ENCODE data around the gene EBF4. TPM values are rescaled to one million over a fixed set of nuclear protein-coding genes. Genes with fewer than 3 reads are reported as not detected.

Gene EBF4, protein sequence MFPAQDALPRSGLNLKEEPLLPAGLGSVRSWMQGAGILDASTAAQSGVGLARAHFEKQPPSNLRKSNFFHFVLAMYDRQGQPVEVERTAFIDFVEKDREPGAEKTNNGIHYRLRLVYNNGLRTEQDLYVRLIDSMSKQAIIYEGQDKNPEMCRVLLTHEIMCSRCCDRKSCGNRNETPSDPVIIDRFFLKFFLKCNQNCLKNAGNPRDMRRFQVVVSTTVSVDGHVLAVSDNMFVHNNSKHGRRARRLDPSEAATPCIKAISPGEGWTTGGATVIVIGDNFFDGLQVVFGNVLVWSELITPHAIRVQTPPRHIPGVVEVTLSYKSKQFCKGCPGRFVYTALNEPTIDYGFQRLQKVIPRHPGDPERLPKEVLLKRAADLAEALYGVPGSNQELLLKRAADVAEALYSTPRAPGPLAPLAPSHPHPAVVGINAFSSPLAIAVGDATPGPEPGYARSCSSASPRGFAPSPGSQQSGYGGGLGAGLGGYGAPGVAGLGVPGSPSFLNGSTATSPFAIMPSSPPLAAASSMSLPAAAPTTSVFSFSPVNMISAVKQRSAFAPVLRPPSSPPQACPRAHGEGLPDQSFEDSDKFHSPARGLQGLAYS
- 14.8 and 24.2 TPM in 2 replicates for total RNA-seq
- polyA plus RNA-seq: 18.8 and 28.4 TPM in 2 replicates

DNA sequence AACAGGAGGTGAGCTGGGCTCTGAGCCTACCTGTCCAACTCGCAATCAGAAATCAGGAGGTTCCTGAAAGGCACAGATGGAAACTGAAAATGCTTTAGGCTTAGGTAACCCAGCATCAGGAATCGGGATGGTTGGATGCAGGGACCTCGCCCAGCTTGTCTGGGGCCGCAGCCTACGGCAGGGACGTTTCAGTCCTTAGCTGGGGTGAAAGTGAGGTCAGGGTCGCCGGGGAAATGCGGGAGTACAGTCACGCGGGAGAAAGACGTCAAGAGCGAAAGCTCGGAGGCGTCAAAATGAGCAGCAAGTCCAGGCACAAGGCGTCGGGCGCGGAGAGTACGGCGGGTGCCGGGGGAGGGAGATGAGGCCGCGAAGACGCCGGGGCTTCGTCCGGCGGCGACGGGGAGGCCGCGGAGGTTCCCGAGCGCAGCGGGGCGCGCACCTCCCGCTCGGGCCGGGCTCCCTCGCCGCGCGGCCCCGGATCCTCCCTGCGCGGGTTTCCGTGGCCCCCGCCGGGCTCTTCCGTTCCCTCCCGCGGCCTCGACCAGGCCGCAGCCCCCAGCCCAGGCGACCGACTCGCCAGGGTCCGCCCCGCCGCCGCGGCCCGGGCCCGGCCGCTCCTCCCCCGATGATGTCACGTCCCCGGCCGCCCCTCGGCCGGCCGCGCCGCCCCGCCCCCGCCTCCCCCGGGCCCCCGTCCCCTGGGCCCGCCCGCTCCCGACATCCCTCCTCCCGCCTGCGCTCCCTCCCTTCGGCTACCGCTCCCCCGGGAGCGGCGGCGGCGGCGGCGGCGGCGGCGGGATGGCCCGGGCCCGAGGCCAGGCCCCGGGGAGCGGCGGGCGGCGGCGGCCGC, at the start of gene EBF4:
EBF4 (plus strand) TSS at position 745 of the 850 bp plus-strand sequence. CDS start 866 bp downstream, outside the sequence.
- Histone ChIP-seq H3K27ac (no peak within 1 kb of the TSS), H3K27me3 (peaks cover 91% of the 10 kb centered on the region), H3K36me3 (no peaks in the 10 kb centered on the region), H3K9me3 (ENCODE audit: low read depth) (no peaks in the 10 kb centered on the region), H3K4me1 (ENCODE audit: low read depth) (no peaks in the 10 kb centered on the region), H3K4me3 (peak within 1 kb of the TSS; percentile 39)
- TF ChIP-seq, protein P1, sequence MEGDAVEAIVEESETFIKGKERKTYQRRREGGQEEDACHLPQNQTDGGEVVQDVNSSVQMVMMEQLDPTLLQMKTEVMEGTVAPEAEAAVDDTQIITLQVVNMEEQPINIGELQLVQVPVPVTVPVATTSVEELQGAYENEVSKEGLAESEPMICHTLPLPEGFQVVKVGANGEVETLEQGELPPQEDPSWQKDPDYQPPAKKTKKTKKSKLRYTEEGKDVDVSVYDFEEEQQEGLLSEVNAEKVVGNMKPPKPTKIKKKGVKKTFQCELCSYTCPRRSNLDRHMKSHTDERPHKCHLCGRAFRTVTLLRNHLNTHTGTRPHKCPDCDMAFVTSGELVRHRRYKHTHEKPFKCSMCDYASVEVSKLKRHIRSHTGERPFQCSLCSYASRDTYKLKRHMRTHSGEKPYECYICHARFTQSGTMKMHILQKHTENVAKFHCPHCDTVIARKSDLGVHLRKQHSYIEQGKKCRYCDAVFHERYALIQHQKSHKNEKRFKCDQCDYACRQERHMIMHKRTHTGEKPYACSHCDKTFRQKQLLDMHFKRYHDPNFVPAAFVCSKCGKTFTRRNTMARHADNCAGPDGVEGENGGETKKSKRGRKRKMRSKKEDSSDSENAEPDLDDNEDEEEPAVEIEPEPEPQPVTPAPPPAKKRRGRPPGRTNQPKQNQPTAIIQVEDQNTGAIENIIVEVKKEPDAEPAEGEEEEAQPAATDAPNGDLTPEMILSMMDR (IDR thresholded peaks at IDR 0.05; ENCODE audit: low read depth, low read length): no peak
- peak; percentile 50 to 73 for DNase-seq (ENCODE audit: low read depth in 1 of 2, low spot score in 1 of 2)

DNA sequence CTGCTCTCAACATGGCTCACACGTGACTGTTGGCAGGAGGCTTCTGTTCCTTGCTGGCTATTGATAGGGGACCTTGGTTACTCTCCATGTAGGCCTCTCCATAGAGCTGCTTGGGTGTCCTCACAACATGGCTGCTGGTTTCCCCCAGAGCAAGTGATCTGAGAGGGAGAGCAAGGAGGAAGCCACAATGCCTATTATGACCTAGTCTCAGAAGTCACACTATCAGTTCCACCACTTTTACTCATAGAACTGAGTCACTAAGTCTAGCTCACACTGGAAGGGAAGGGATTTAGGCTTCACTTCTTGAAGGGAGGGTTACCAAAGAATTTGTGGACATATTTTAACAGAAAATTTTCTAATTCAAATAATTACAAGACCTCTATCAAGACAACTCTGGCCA, 48.9 kb upstream of the EBF4 start:
- H3K4me3 ChIP-seq: no peak overlapping the region
- H3K27me3 ChIP-seq: no peaks in the 10 kb centered on the region
- H3K27ac ChIP-seq: no peak overlapping the region
- TF ChIP-seq, protein P1 (IDR thresholded peaks at IDR 0.05; ENCODE audit: low read depth, low read length): no peak
- no peak for DNase-seq (ENCODE audit: low read depth in 1 of 2, low spot score in 1 of 2)
- no peaks in the 10 kb centered on the region for H3K9me3 ChIP-seq (ENCODE audit: low read depth)
- H3K4me1 ChIP-seq (ENCODE audit: low read depth): no peaks in the 10 kb centered on the region
- no peaks in the 10 kb centered on the region for H3K36me3 ChIP-seq

DNA sequence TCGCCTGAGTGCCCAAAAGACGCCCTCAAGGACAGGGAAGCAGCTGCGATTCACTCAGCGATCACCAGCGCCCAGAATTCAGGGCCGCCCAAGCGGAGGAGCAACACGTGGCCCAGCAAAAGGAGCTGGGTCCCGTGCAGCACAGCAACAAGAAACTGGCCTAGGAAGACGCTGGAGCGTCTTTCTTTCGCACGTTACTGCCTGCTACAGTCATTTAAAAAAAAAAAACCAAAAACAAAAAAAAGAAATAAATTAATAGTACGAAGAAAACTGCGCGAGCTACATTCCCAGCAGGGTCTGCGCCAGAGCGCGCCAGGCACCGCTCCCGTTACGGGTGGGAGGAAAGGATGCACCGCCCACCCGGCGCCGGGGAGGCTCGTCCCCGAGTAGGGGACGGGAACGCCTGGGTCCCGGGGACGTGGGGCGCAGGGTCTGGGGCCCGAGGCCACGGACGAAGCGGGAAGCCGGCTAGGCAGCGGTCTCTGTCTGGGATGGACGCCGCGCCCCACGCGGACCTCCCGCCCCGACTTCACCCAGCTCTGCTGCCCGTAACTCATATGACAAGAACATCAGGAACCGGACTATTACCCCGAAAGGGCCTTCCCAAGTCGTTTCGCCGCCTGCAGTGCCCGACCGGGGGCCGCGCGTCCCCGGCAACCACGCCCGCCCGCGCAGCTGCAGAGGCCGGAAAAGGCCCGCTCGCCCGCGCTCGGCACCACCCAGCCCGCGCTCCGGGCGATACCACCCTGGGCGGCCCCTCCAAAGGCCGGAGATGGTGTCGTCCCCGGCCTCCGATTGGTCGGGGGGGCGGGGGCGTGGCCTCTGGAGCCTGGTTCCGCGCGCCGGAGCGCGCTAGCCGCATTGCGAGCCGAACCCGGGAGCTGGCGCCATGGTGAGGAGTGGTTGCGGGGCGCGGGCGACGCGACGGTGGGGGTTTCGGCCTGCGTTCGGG, 40.5 kb upstream of the EBF4 start, which contains the start of gene NOP56:
NOP56 (plus strand) TSS at position 861 of the 952 bp plus-strand sequence; CDS start at position 890, 29 bp downstream.
- Histone ChIP-seq H3K27me3 (no peaks in the 10 kb centered on the region), H3K27ac (peak within 1 kb of the TSS; percentile 85), H3K4me3 (peak within 1 kb of the TSS; percentile 75), H3K4me1 (ENCODE audit: low read depth) (no peaks in the 10 kb centered on the region), H3K36me3 (peaks cover 31% of the 10 kb centered on the region), H3K9me3 (ENCODE audit: low read depth) (no peaks in the 10 kb centered on the region)
- peak; percentile 92 to 95 for DNase-seq (ENCODE audit: low read depth in 1 of 2, low spot score in 1 of 2)
- TF ChIP-seq, protein P1 (IDR thresholded peaks at IDR 0.05; ENCODE audit: low read depth, low read length): no peak

DNA sequence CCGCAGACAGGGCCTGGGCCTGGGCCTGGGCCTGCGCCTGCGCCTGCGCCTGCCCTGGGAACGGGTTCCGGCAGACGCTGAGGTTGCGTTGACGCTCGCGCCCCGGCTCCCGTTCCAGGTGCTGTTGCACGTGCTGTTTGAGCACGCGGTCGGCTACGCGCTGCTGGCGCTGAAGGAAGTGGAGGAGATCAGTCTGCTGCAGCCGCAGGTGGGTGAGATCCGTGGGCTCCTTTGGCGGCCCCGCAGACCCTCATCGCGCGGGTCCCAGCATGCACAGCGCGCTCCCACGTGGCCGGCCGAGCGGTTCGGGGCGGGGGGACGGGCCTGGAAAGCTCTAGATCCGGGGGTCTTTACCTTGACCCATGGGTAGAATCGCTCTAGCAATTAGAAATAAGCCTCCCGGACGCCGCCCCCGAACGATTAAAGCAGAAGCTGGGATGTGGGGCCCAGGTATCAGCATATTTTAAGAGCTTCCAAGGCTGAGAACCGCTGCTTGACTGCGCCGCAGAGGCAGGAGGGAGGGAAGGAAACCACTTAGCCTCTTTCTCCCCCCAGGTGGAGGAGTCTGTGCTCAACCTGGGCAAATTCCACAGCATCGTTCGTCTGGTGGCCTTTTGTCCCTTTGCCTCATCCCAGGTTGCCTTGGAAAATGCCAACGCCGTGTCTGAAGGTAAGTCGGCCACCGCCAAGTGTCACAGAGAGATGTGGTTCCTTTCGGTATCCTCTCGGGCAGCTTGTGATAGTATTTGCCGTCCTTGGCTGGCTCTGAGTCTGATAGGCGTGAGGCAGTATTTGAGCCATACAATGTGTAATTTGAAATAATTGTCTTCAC, 39.6 kb upstream of the EBF4 start:
- Histone ChIP-seq H3K36me3 (peaks cover 39% of the 10 kb centered on the region), H3K4me1 (ENCODE audit: low read depth) (no peaks in the 10 kb centered on the region), H3K4me3 (peak overlapping the region; percentile 75), H3K27me3 (no peaks in the 10 kb centered on the region), H3K9me3 (ENCODE audit: low read depth) (no peaks in the 10 kb centered on the region), H3K27ac (peak overlapping the region; percentile 85)
- TF ChIP-seq, protein P1 (IDR thresholded peaks at IDR 0.05; ENCODE audit: low read depth, low read length): no peak
- peak in 1 of 2 donors; percentile 55 for DNase-seq (ENCODE audit: low read depth in 1 of 2, low spot score in 1 of 2)
